Heart left ventricle (tissue), 16 donors: ENCODE measurements around the gene CLCN6. TPM values are rescaled to one million over a fixed set of nuclear protein-coding genes. Genes with fewer than 3 reads are reported as not detected.

Experiments
- ATAC-seq, 4 donors: fragments of 200-7000 bp; cut with Tn5 transposase; one replicate each; pipeline ENCODE4 v1.9.1; 2020 to 2022; ENCODE audit warnings: moderate library complexity in 4 of 4, mild to moderate bottlenecking in 3 of 4, moderate number of reproducible peaks in 1 of 4
- DNase-seq, 5 donors: peaks; one replicate each; pipeline ENCODE4 v3.0.0-alpha.2; 2020
- H3K27ac ChIP-seq, 12 donors: fragments of 200-600 bp; sonication (generic) in 4 of 12; one replicate each; pipeline versions ENCODE4 v1.5.0 to v1.8.0; 2016 to 2022; ENCODE audit warnings: mild to moderate bottlenecking in 2 of 12
- H3K27me3 ChIP-seq, 9 donors: fragments of 200-600 bp; sonication (generic) in 2 of 9; one replicate each; pipeline versions ENCODE4 v1.5.1 to v1.8.0; 2016 to 2022; ENCODE audit warnings: mild to moderate bottlenecking in 3 of 9
- H3K36me3 ChIP-seq, 9 donors: fragments of 200-600 bp; sonication (generic) in 2 of 9; one replicate each; pipeline versions ENCODE4 v1.5.0 to v1.8.0; 2018 to 2022; ENCODE audit warnings: mild to moderate bottlenecking in 2 of 9
- H3K4me1 ChIP-seq, 12 donors: fragments of 200-600 bp; sonication (generic) in 4 of 12; one replicate each; pipeline versions ENCODE4 v1.5.0 to v1.8.0; 2016 to 2022; ENCODE audit warnings: mild to moderate bottlenecking in 3 of 12
- H3K4me3 ChIP-seq, 12 donors: fragments of 200-600 bp; sonication (generic) in 4 of 12; one replicate each; pipeline versions ENCODE4 v1.5.0 to v1.8.0; 2017 to 2022; ENCODE audit warnings: mild to moderate bottlenecking in 9 of 12, moderate library complexity in 4 of 12
- H3K9me3 ChIP-seq, 12 donors: fragments of 200-600 bp; sonication (generic) in 4 of 12; one replicate each; pipeline versions ENCODE4 v1.5.0 to v1.8.0; 2016 to 2022; ENCODE audit warnings: mild to moderate bottlenecking in 1 of 12
- POLR2A ChIP-seq, 2 donors: fragments of 450-650 bp; IDR thresholded peaks; one replicate each; pipeline ENCODE4 v1.6.1; 2017; ENCODE audit warnings: antibody characterized with exemption in 2 of 2, mild to moderate bottlenecking in 2 of 2, moderate library complexity in 2 of 2
- WGBS, 4 donors: extraction: QIAGEN DNeasy Blood & Tissue Kit in 2 of 4; methylation state at CpG; one replicate each; pipeline versions ENCODE4 v1.1.5 to v1.1.7; 2013 to 2018; 5-methylcytosine and 5-hydroxymethylcytosine counted together
- intact Hi-C, 10 donors: fragments of 100-400 bp; cut with DNase I; formaldehyde crosslinking; loops; one replicate each; pipeline versions ENCODE4 v1.11.1 to v1.14.2; 2022
- polyA plus RNA-seq, 2 donors: library from polyadenylated mRNA; stranded (reverse); fragments of 200-250 nt; gene quantifications; one replicate each; pipeline ENCODE4 v1.2.3, GENCODE V29; 2013
- total RNA-seq, 9 donors: library from RNA; depleted of rRNA in 2 of 9; stranded (reverse); fragments of >200 nt in 2 of 9; fragmentation: NEBNext Ultra II Directional in 3 of 9; extraction: Animal tissue kit (Norgen Biotek cat#: 25700) in 3 of 9; gene quantifications; one replicate each; pipeline versions ENCODE4 v1.1.0 to v1.2.4, GENCODE V29; 2016 to 2023
- TF ChIP-seq, protein P1 (sequence below), 12 donors: fragments of 200-600 bp; sonication (generic) in 4 of 12; IDR thresholded peaks; one replicate each; pipeline versions ENCODE4 v1.5.0 to v1.8.0; 2018 to 2022; ENCODE audit warnings: antibody characterized with exemption in 12 of 12, mild to moderate bottlenecking in 5 of 12
- donor health status: ischemic (EF 13 %, LVEDD 7.1; RV severe dilation, severe dysfunction).
- donor health status: healthy with polysubstance abuse.
- donor health status: DM: no; HTN: yes; CAD: no.
- donor health status: DM: no; HTN: no; CAD: no.
- donor health status: ischemic (EF 25% LVEDD 6.9; RV normal size, moderate dysfunction).
- donor health status: ischemic (EF 25% LVEDD 5.7; RV mildly dilated, moderate dysfunction).
- donor health status: healthy.
- donor health status: DM: yes; HTN: yes; CAD: no.
- donor health status: ischemic (EF 35%, LVEDD 5.7; RV mildly dilated, moderate dysfunction).
- donor health status: nonischemic (EF 11% LVEDD 7.7; RV severe dilation, severe dysfunction).
- donor health status: DM: yes; HTN: yes; CAD: no.
- donor health status: PGD.
- donor health status: ischemic (EF 29% LVEDD 5.4; RV normal size, mild dysfunction).
- donor health status: nonischemic (EF 23%, LVEDD 6.1; RV moderate dilation, normal function).

CLCN6 gene
- total and polyA plus RNA-seq, 11 donors: 10.2 to 21.5 (median 17.2) TPM

DNA sequence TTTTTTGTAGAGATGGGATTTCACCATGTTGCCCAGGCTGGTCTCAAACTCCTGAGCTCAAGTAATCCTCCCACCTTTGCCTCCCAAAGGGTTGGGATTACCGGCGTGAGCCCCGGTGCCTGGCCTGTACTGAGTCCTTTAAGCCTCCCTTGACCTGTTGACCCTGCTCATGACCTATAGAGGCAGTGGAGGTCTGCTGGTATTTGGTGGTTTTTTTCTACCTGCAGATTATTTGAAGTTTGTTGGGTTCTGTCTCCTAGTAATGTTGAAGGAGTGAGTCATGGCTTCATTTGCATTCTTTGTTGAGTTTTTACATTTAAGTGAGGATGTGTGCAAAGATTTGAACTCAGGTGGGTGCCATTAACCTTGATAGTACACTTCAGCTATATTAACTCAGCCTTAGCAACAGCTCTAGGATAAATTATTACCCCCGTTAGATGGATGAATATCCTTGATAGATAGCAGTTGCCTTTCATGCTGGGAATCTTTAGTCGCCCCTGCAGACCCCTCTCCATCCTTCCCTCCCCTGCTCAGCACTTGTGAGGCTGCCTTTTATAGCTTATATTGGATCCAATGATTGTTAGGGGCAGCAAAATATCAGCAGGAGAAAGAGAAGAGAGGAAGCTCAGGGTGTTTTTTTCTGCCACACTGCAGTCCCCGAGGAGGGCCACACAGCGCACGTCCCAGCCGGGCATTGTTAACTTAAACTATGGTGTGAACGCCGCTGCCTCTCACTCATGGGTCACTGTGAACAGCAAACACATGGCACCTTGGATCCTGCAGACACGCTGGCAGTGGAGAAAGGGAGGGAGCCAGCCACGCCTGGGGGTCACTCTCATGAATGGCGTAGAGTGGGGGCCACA is 67.6 kb downstream of the CLCN6 start:
- TF ChIP-seq, protein P1, sequence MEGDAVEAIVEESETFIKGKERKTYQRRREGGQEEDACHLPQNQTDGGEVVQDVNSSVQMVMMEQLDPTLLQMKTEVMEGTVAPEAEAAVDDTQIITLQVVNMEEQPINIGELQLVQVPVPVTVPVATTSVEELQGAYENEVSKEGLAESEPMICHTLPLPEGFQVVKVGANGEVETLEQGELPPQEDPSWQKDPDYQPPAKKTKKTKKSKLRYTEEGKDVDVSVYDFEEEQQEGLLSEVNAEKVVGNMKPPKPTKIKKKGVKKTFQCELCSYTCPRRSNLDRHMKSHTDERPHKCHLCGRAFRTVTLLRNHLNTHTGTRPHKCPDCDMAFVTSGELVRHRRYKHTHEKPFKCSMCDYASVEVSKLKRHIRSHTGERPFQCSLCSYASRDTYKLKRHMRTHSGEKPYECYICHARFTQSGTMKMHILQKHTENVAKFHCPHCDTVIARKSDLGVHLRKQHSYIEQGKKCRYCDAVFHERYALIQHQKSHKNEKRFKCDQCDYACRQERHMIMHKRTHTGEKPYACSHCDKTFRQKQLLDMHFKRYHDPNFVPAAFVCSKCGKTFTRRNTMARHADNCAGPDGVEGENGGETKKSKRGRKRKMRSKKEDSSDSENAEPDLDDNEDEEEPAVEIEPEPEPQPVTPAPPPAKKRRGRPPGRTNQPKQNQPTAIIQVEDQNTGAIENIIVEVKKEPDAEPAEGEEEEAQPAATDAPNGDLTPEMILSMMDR (IDR thresholded peaks at IDR 0.05): no peak
- TF ChIP-seq POLR2A (IDR thresholded peaks at IDR 0.05): peak in 1 of 2 donors; percentile 26
- H3K4me1 ChIP-seq: peaks cover 0 to 40% (median 20%) of the 10 kb centered on the region in 12 donors
- ATAC-seq: no peak
- intact Hi-C loops: loop anchor here in 1 of 10 donors (2.0 kb wide), 1 partner anchor 19 kb away; no protein-coding TSS in a partner anchor
- peak overlapping the region in 11 of 12 donors; percentile 63 to 95 (median 81) for H3K27ac ChIP-seq
- DNase-seq: no peak
- no peaks in the 10 kb centered on the region for H3K9me3 ChIP-seq
- 37 to 43% (median 41%) methylated on average over 14 of the region's 14 CpGs for WGBS, 4 donors
- no peaks in the 10 kb centered on the region for H3K27me3 ChIP-seq
- H3K4me3 ChIP-seq: no peak overlapping the region
- H3K36me3 ChIP-seq: no peaks in the 10 kb centered on the region

DNA sequence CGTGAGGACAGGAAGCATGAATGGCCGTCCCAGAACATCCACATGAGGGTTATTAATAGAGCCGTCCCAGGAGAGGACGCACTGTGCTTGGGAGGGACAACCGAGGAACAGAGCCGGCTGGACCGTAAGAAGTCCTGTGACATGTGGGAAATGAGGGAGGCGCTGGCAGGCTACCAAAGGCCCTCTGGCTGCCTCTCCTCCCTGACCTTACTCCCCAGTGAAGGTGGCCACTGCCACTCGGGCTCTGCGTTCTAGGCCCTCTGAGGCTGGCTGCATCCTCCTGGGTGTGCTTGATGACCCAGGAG is 68.2 kb downstream of the CLCN6 start:
- WGBS, 4 donors: 7 to 10% (median 8%) methylated on average over 3 to 10 of the region's 10 CpGs
- Histone ChIP-seq H3K4me1 (peaks cover 0 to 46% (median 23%) of the 10 kb centered on the region in 12 donors), H3K36me3 (no peaks in the 10 kb centered on the region), H3K27ac (peak overlapping the region; percentile 60 to 96 (median 82)), H3K9me3 (no peaks in the 10 kb centered on the region), H3K4me3 (no peak overlapping the region), H3K27me3 (no peaks in the 10 kb centered on the region)
- ATAC-seq: peak; percentile 96 to 98 (median 96)
- DNase-seq: peak; percentile 89 to 97 (median 92)
- intact Hi-C loops: no loop called here
- TF ChIP-seq POLR2A (IDR thresholded peaks at IDR 0.05): no peak
- TF ChIP-seq, protein P1 (IDR thresholded peaks at IDR 0.05): no peak

DNA sequence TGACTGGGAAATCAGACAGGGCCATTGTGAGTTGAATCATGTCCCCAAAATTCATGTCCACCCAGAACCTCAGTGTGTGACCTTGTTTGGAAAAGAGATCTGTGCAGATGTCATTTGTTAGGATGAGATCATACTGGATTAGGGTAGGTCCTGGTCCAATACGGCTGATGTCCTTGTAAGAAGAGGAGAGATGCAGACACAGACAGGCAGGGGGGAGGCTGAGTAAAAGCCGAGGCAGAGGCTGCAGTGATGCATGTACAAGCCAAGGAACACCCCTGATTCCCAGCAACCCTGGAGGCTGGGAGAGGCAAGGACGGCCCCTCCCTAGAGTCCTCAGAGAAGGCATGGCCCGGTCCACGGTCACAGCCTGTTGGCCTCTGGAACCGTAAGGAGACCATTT is 68.6 kb downstream of the CLCN6 start:
- DNase-seq (peak in 4 of 5 donors; percentile 27 to 79 (median 63)), ATAC-seq (peak; percentile 8 to 45 (median 33))
- intact Hi-C loops: no loop called here
- H3K27ac ChIP-seq: peak overlapping the region; percentile 60 to 96 (median 82)
- H3K9me3 ChIP-seq: no peaks in the 10 kb centered on the region
- no peaks in the 10 kb centered on the region for H3K27me3 ChIP-seq
- no peak overlapping the region for H3K4me3 ChIP-seq
- peaks cover under 1 to 50% (median 27%) of the 10 kb centered on the region in 12 donors for H3K4me1 ChIP-seq
- no peaks in the 10 kb centered on the region for H3K36me3 ChIP-seq
- 58 to 69% (median 68%) methylated on average over 6 of the region's 6 CpGs for WGBS, 4 donors
- TF ChIP-seq POLR2A (IDR thresholded peaks at IDR 0.05): no peak
- TF ChIP-seq, protein P1 (IDR thresholded peaks at IDR 0.05): no peak

DNA sequence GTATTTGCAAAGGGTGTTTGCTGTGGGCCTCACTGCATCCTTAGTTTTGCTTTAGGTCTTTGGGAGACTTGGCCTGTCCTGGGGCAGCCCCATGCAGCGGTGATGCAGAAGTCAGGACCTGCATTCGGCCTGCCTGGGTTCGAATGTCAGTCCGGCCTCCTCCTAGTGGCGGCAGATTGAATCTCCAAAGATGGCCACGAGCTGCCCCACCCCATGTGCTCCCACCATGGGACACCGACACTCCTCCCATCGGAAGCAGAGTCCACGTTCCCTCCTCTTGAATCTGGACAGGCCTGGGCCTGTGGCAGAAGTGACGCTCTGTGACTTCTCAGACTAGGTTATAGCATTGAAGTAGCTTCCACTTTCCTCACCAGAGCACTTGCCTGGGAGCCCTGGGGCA is 69.1 kb downstream of the CLCN6 start:
- intact Hi-C loops: no loop called here
- peak overlapping the region; percentile 60 to 96 (median 82) for H3K27ac ChIP-seq
- WGBS, 4 donors: 88 to 94% (median 91%) methylated on average over 10 of the region's 10 CpGs
- no peak overlapping the region for H3K4me3 ChIP-seq
- no peak for DNase-seq
- peaks cover 5 to 55% (median 31%) of the 10 kb centered on the region in 12 donors for H3K4me1 ChIP-seq
- ATAC-seq: no peak
- H3K36me3 ChIP-seq: no peaks in the 10 kb centered on the region
- H3K9me3 ChIP-seq: no peaks in the 10 kb centered on the region
- TF ChIP-seq, protein P1 (IDR thresholded peaks at IDR 0.05): no peak
- TF ChIP-seq POLR2A (IDR thresholded peaks at IDR 0.05): no peak
- H3K27me3 ChIP-seq: no peaks in the 10 kb centered on the region
